Hepatocyte (in vitro differentiated cells): Measurements from ENCODE around the gene CUL1. TPM values are rescaled to one million over a fixed set of nuclear protein-coding genes. Genes with fewer than 3 reads are reported as not detected.

ENCODE experiments used
- DNase-seq: peaks from one replicate; pipeline ENCODE4 v3.0.0-alpha.2; 2016; ENCODE audit warnings: low spot score
- H2AFZ ChIP-seq: fragments of 200-600 bp; sonication (generic); 2 replicates; pipeline ENCODE4 v1.6.0; 2016; ENCODE audit warnings: antibody characterized with exemption, mild to moderate bottlenecking
- H3K27ac ChIP-seq: fragments of 200-600 bp; sonication (generic); 2 replicates; pipeline ENCODE4 v1.5.1; 2016; ENCODE audit warnings: mild to moderate bottlenecking
- H3K27me3 ChIP-seq: fragments of 200-600 bp; sonication (generic); 2 replicates; pipeline ENCODE4 v1.6.1; 2016
- H3K36me3 ChIP-seq: fragments of 200-600 bp; sonication (generic); replicated peaks from 2 replicates; pipeline ENCODE4 v1.5.1; 2016; ENCODE audit warnings: low read depth; ENCODE audit not compliant: insufficient read depth
- H3K4me1 ChIP-seq: fragments of 200-600 bp; sonication (generic); 2 replicates; pipeline ENCODE4 v1.5.1; 2016; ENCODE audit warnings: mild to moderate bottlenecking, moderate library complexity; ENCODE audit not compliant: insufficient read depth
- H3K4me2 ChIP-seq: fragments of 200-600 bp; sonication (generic); 2 replicates; pipeline ENCODE4 v1.6.0; 2016
- H3K4me3 ChIP-seq: fragments of 200-600 bp; sonication (generic); 2 replicates; pipeline ENCODE4 v1.5.1; 2016; ENCODE audit warnings: mild to moderate bottlenecking
- H3K79me2 ChIP-seq: fragments of 200-600 bp; sonication (generic); 2 replicates; pipeline ENCODE4 v1.6.0; 2017; ENCODE audit warnings: mild to moderate bottlenecking
- H3K9me2 ChIP-seq: fragments of 200-600 bp; sonication (generic); replicated peaks from 2 replicates; pipeline ENCODE4 v1.6.0; 2017; ENCODE audit warnings: mild to moderate bottlenecking; ENCODE audit not compliant: insufficient read depth
- H3K9me3 ChIP-seq: fragments of 200-600 bp; sonication (generic); 2 replicates; pipeline ENCODE4 v1.5.1; 2016; ENCODE audit warnings: low read depth, mild to moderate bottlenecking
- H4K20me1 ChIP-seq: fragments of 200-600 bp; sonication (generic); 2 replicates; pipeline ENCODE4 v1.6.0; 2016; ENCODE audit warnings: mild to moderate bottlenecking; ENCODE audit not compliant: insufficient read depth, poor library complexity, severe bottlenecking
- CTCF ChIP-seq: fragments of 200-600 bp; sonication (generic); IDR thresholded peaks from 2 replicates; pipeline ENCODE4 v1.5.1; 2016; ENCODE audit warnings: antibody characterized with exemption, mild to moderate bottlenecking; ENCODE audit not compliant: poor library complexity
- EZH2 ChIP-seq: fragments of 200-600 bp; sonication (generic); IDR thresholded peaks from 2 replicates; pipeline ENCODE4 v1.6.1; 2016; ENCODE audit warnings: antibody characterized with exemption, mild to moderate bottlenecking, borderline replicate concordance
- EZH2phosphoT487 ChIP-seq: fragments of 200-600 bp; sonication (generic); IDR thresholded peaks from one replicate; pipeline ENCODE4 v1.6.1; 2018; ENCODE audit warnings: antibody characterized with exemption, mild to moderate bottlenecking, low read depth, moderate library complexity; ENCODE audit not compliant: unreplicated experiment, severe bottlenecking
- WGBS: methylation state at CpG from one replicate; pipeline ENCODE4 v1.1.6; 2016; ENCODE audit warnings: low lambda C conversion rate; ENCODE audit errors: missing lambda C conversion rate; 5-methylcytosine and 5-hydroxymethylcytosine counted together
- polyA plus RNA-seq: library from polyadenylated mRNA; unstranded; fragments of >200 nt; fragmentation: Nextera tagmentation; extraction: Ambion mirVana; gene quantifications from 2 replicates; pipeline ENCODE4 v1.2.1, GENCODE V29; 2016
- total RNA-seq: library from RNA; depleted of rRNA; stranded (reverse); fragments of >200 nt; gene quantifications from 2 replicates; pipeline ENCODE4 v1.2.3, GENCODE V29; 2014

The CUL1 gene
- total and polyA plus RNA-seq, 2 experiments from 2014 or later: 56.7 to 68.4 TPM

DNA sequence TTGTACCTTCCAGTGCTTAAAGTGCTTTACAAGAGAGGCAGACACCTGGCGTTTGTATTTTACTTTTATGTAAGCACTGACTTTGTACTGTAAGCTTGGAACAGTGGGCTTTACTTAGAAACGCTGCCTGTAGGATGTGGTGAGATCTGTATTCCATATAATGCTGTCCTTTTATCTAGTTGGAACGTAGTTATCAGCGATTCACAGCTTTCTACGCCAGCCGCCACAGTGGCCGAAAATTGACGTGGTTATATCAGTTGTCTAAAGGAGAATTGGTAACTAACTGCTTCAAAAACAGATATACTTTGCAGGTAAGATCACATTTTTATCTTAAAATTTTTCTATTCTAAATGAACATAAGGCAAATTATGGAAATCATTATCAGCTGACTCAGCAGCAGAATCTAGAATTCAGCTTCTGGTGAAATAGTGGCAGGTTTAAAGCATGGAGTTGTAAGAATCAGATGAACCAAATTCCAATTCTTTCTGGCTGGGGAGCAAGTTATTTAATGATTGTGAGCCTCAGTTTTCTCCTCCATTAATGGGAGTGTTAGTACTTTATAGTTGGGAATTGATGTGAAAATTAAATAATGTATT lies 91.5 kb downstream of the CUL1 start:
- WGBS: 94% methylated on average over 8 of the region's 8 CpGs
- Histone ChIP-seq H2AFZ (no peak overlapping the region), H3K27ac (no peak overlapping the region), H3K79me2 (no peaks in the 10 kb centered on the region), H3K4me3 (no peak overlapping the region), H4K20me1 (no peaks in the 10 kb centered on the region), H3K36me3 (no peaks in the 10 kb centered on the region), H3K9me3 (no peaks in the 10 kb centered on the region), H3K9me2 (no peaks in the 10 kb centered on the region), H3K4me2 (no peak overlapping the region), H3K27me3 (no peaks in the 10 kb centered on the region), H3K4me1 (no peaks in the 10 kb centered on the region)
- no peak for DNase-seq
- TF ChIP-seq EZH2 (no peak), CTCF (no peak), EZH2phosphoT487 (no peak)

DNA sequence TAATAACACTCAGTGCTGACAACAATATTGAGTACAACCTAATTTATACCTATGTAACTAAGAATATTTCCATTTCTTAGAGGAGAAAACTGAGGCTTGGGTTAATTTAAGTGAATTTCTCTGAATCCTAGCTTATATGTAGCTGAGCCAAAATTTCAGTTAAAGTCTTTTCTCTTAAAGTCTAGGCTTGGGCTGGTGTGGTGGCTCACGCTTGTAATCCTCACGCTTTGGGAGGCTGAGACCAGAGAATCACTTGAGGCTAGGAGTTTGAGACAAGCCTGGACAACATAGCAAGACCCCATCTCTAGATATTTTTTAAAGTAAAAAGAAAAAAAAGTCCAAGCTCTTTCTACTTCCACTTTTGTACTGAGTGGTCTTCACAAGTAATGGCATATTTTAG lies 92.1 kb downstream of the CUL1 start:
- TF ChIP-seq EZH2 (no peak), EZH2phosphoT487 (no peak), CTCF (no peak)
- no peak for DNase-seq
- H3K9me2 ChIP-seq: no peaks in the 10 kb centered on the region
- H3K4me2 ChIP-seq: no peak overlapping the region
- no peaks in the 10 kb centered on the region for H3K79me2 ChIP-seq
- H4K20me1 ChIP-seq: no peaks in the 10 kb centered on the region
- H3K9me3 ChIP-seq: no peaks in the 10 kb centered on the region
- WGBS: 97% methylated on average over 2 of the region's 2 CpGs
- no peaks in the 10 kb centered on the region for H3K4me1 ChIP-seq
- no peaks in the 10 kb centered on the region for H3K27me3 ChIP-seq
- no peak overlapping the region for H3K4me3 ChIP-seq
- H3K36me3 ChIP-seq: no peaks in the 10 kb centered on the region
- no peak overlapping the region for H3K27ac ChIP-seq
- H2AFZ ChIP-seq: no peak overlapping the region

DNA sequence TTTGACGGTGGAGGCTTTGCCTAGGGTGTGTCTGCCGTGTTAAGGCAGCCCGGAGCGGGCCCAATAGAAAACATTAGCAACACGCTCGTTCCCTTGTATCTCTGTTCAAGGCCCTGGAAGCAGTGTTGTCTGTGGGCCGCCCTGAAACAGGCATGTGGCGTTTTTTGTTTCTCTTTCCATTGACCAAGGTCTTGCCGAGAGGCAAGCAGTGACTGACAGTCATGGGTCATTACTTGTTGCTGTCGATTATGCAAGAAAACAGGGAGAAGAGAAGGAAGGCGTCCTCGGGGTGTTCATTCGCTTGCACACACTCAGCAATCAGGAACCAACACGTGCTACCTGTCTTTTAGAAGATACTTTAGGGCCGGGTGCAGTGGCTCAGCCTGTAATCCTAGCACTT lies 92.8 kb downstream of the CUL1 start:
- no peak overlapping the region for H3K27ac ChIP-seq
- H2AFZ ChIP-seq: no peak overlapping the region
- H3K4me2 ChIP-seq: no peak overlapping the region
- DNase-seq: no peak
- no peaks in the 10 kb centered on the region for H3K9me3 ChIP-seq
- H3K4me3 ChIP-seq: no peak overlapping the region
- WGBS: 90% methylated on average over 15 of the region's 15 CpGs
- H3K4me1 ChIP-seq: no peaks in the 10 kb centered on the region
- no peaks in the 10 kb centered on the region for H4K20me1 ChIP-seq
- no peaks in the 10 kb centered on the region for H3K36me3 ChIP-seq
- TF ChIP-seq EZH2 (no peak), EZH2phosphoT487 (no peak), CTCF (no peak)
- no peaks in the 10 kb centered on the region for H3K9me2 ChIP-seq
- H3K79me2 ChIP-seq: no peaks in the 10 kb centered on the region
- H3K27me3 ChIP-seq: no peaks in the 10 kb centered on the region
